Activated T-helper 1 cell treated with anti-CD3 and anti-CD28 coated beads, Interleukin-12 subunit alpha, Interleukin-12 subunit beta, Interleukin-2, Interleukin-4 antibody, amounts not matched to agents 30 ng/mL and 10 ng/mL and 1 ng/mL, durations not matched to agents 14 hours and 24 hours and 36 hours (primary cell): Measurements from ENCODE around the gene ORAI2. TPM values are rescaled to one million over a fixed set of nuclear protein-coding genes. Genes with fewer than 3 reads are reported as not detected.
"Not testable (repeated sequence)": the region's sequence is repeated elsewhere in the genome, so short reads cannot be mapped to it uniquely, and the experiment has no call there.

Experiments used
- DNase-seq: peaks from one replicate; pipeline ENCODE4 v3.0.0; 2021; ENCODE audit warnings: low spot score
- H3K27ac Mint-ChIP-seq: one replicate; pipeline ENCODE4 v1.8.0; 2021; ENCODE audit warnings: mild to moderate bottlenecking, mixed read lengths
- H3K27me3 Mint-ChIP-seq: one replicate; pipeline ENCODE4 v1.8.0; 2022; ENCODE audit warnings: mild to moderate bottlenecking, moderate library complexity, mixed read lengths; ENCODE audit not compliant: insufficient read depth
- H3K36me3 Mint-ChIP-seq: one replicate; pipeline ENCODE4 v1.8.0; 2021; ENCODE audit warnings: low read depth, mixed read lengths
- H3K4me1 Mint-ChIP-seq: one replicate; pipeline ENCODE4 v1.8.0; 2021; ENCODE audit warnings: low read depth, mixed read lengths
- H3K4me3 Mint-ChIP-seq: one replicate; pipeline ENCODE4 v1.8.0; 2021; ENCODE audit warnings: mild to moderate bottlenecking, moderate library complexity, mixed read lengths
- H3K9me3 Mint-ChIP-seq: one replicate; pipeline ENCODE4 v1.8.0; 2021; ENCODE audit warnings: mixed read lengths
- intact Hi-C: fragments of 100-400 bp; cut with micrococcal nuclease; formaldehyde crosslinking; loops from one replicate; pipeline ENCODE4 v1.15.1; 2024
- total RNA-seq: library from RNA; stranded (reverse); gene quantifications from 2 replicates; pipeline ENCODE4 v1.2.3, GENCODE V29; 2022

The ORAI2 gene
- total RNA-seq, 1 donor from 2014 or later: 55.2 TPM

DNA sequence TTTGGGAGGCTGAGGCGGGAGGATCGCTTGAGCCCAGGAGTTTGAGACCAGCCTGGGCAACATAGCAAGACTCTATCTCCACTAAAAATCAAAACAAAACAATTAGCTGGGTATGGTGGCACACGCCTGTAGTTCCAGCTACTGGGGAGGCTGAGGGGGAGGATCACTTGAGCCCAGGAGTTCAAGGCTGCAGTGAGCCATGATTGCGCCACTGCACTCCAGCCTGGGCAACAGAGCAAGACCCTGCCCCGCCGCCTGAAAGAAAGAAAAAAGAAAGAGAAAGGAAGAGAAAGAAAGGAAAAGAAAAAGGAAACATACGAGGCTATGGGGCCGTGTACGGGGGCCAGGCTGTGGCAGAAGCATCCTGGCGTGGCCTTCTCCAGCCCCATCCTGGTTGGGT, 21.6 kb downstream of the ORAI2 start:
- H3K9me3 Mint-ChIP-seq, H3K4me1 Mint-ChIP-seq, intact Hi-C loops, H3K27ac Mint-ChIP-seq, H3K36me3 Mint-ChIP-seq, DNase-seq, H3K27me3 Mint-ChIP-seq, H3K4me3 Mint-ChIP-seq: not testable (repeated sequence)

DNA sequence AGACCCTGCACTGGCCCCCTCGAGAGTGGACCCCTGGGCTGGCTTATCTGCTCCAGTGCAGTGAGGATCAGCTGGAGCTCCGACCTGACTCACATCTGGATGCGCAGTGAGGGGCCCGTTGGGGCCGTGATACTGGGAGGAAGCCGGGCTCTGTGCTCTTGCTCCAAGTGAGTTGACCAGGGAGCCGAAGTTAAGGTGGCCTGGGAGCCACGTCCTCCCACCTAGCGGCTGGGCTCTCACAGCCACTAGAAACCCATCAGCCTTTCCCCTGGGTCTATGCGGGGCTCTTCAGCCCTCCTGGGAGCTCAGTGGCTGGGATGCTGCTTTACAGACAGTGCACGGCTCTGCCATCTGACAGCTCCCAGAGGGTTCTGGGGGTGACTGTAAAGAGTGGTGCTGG, 22.2 kb downstream of the ORAI2 start:
- H3K4me1 Mint-ChIP-seq: no peaks in the 10 kb centered on the region
- H3K27ac Mint-ChIP-seq: no peak overlapping the region
- intact Hi-C loops: no loop called here
- H3K4me3 Mint-ChIP-seq: no peak overlapping the region
- H3K27me3 Mint-ChIP-seq: no peaks in the 10 kb centered on the region
- no peaks in the 10 kb centered on the region for H3K36me3 Mint-ChIP-seq
- DNase-seq: no peak
- H3K9me3 Mint-ChIP-seq: no peaks in the 10 kb centered on the region

DNA sequence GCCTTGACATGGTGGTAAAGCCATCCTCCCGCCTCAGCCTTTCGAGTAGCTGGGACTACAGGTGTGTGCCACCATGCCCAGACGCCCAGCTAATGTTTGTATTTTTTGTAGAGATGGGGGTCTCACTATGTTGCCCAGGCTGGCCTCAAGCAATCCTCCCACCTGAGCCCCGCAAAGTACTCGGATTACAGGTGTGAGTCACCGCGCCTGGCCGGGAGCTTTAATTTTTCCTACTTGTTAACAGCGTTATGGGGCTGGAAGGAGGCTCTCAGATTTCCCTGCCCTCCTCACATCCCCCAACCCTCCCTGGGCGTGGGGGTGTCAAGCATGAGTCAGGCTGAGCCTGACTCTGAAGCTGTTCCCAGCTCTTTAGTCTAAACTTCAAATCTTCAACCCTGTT, 23.0 kb downstream of the ORAI2 start:
- no peak for DNase-seq
- intact Hi-C loops: no loop called here
- no peaks in the 10 kb centered on the region for H3K36me3 Mint-ChIP-seq
- H3K27me3 Mint-ChIP-seq: no peaks in the 10 kb centered on the region
- H3K4me1 Mint-ChIP-seq: no peaks in the 10 kb centered on the region
- no peak overlapping the region for H3K27ac Mint-ChIP-seq
- no peak overlapping the region for H3K4me3 Mint-ChIP-seq
- H3K9me3 Mint-ChIP-seq: no peaks in the 10 kb centered on the region

DNA sequence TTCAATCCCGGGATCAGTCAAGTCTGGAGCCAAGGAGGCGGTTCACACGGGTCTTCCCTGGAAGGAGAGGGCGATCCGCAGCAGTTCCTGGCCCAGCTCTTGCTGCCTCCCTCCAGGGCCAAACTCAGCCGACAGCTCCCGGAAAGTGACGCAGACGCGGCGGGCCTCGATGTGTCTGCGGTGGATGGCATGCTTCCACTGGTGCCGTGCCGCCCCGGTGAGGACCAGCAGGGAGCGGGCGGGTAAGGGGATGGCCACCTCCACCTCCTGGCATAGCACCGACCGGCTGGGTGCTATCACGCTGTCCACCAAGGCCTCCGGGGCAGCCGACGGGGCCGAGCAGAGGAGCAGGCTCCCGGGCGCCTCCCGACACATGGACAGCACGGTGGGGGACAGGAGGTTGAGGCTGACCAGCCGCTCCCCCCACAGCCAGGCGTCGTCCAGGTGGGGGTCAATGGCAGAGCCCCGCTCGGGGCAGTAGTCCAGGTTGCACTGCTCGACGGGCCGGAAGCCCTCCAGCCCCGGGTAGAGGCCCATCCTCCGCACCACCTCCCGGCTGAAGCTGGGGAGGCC, 24.1 kb downstream of the ORAI2 start:
- Mint-ChIP-seq H3K9me3 (no peaks in the 10 kb centered on the region), H3K4me1 (peaks cover under 1% of the 10 kb centered on the region), H3K27me3 (no peaks in the 10 kb centered on the region), H3K4me3 (no peak overlapping the region), H3K36me3 (no peaks in the 10 kb centered on the region), H3K27ac (no peak overlapping the region)
- intact Hi-C loops: no loop called here
- DNase-seq: no peak

DNA sequence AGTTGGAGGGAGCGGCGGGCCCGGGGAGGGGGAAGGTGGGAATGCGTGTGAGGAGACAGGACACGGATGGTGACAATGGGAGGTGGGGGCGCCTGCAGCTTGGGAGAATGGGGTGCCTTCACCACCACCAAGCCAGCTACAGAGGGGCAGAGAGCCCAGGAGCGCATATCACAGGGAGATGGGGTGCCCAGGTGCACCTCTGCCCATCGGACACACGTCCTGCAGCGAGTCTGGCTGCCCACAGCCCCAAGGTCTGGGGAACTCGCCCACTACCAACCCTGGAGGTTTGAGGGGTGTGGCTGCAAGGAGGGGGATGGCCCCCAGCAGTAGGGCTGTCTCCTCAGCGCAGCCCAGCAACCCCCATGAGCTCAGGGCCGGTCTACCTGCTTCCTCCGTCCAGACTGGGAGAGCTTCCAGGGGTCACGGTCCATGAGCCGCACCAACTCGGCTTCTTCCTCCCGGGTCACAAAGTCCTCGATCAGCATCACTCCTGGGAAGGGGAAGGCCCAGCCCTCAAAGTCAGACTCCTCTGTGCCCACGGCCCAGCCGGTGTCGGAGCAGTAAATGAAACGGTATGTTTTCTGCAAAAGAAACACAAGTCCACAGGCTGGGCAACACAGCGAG, 26.0 kb downstream of the ORAI2 start:
- no peak overlapping the region for H3K27ac Mint-ChIP-seq

DNA sequence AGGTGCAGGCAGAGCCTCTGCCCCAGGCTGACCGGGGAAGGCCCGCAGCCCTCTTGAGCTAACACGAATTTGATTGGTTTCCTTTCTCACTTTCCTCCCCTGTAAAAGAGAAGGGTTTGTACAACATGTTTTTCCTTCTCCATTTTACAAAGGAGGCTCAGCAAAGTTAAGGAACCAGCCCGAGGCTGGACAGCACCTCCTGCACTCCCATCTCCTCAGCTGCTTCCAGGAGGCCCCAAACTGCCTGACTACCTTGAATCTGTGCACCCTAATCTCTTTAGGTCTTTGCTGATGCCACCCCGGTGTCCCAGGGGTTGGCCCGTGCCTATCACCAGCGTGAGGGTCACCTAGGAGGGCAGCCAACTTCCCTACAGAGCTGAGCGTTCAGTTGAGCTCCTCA, 27.1 kb downstream of the ORAI2 start:
- H3K36me3 Mint-ChIP-seq: peaks cover 1% of the 10 kb centered on the region
- H3K27ac Mint-ChIP-seq: no peak overlapping the region
- no peak overlapping the region for H3K4me3 Mint-ChIP-seq
- no peaks in the 10 kb centered on the region for H3K9me3 Mint-ChIP-seq
- peaks cover 14% of the 10 kb centered on the region for H3K4me1 Mint-ChIP-seq
- intact Hi-C loops: loop anchor here (5.0 kb wide), 1 partner anchor 173 kb away; the partner anchor contains the start of gene SH2B2
- no peaks in the 10 kb centered on the region for H3K27me3 Mint-ChIP-seq
- no peak for DNase-seq

More for the DNA sequence above, 26.0 kb downstream of the ORAI2 start:
- H3K27me3 Mint-ChIP-seq: no peaks in the 10 kb centered on the region
- peaks cover 14% of the 10 kb centered on the region for H3K4me1 Mint-ChIP-seq
- H3K36me3 Mint-ChIP-seq: peaks cover 1% of the 10 kb centered on the region
- DNase-seq: no peak
- intact Hi-C loops: no loop called here
- no peaks in the 10 kb centered on the region for H3K9me3 Mint-ChIP-seq
- no peak overlapping the region for H3K4me3 Mint-ChIP-seq

GRCh38 chr7:102463841-102464576, 30.6 kb downstream of the ORAI2 start:
- intact Hi-C loops: loop anchor here (1.0 to 5.0 kb wide), 6 partner anchors 30 to 177 kb away; partner anchors contain the start of genes PRKRIP1 and SH2B2
- H3K4me1 Mint-ChIP-seq: peaks cover 27% of the 10 kb centered on the region
- H3K27me3 Mint-ChIP-seq: no peaks in the 10 kb centered on the region
- DNase-seq: no peak
- peak overlapping the region; percentile 94 for H3K4me3 Mint-ChIP-seq
- H3K27ac Mint-ChIP-seq: peak overlapping the region; percentile 69
- peaks cover 3% of the 10 kb centered on the region for H3K36me3 Mint-ChIP-seq
- no peaks in the 10 kb centered on the region for H3K9me3 Mint-ChIP-seq

DNA sequence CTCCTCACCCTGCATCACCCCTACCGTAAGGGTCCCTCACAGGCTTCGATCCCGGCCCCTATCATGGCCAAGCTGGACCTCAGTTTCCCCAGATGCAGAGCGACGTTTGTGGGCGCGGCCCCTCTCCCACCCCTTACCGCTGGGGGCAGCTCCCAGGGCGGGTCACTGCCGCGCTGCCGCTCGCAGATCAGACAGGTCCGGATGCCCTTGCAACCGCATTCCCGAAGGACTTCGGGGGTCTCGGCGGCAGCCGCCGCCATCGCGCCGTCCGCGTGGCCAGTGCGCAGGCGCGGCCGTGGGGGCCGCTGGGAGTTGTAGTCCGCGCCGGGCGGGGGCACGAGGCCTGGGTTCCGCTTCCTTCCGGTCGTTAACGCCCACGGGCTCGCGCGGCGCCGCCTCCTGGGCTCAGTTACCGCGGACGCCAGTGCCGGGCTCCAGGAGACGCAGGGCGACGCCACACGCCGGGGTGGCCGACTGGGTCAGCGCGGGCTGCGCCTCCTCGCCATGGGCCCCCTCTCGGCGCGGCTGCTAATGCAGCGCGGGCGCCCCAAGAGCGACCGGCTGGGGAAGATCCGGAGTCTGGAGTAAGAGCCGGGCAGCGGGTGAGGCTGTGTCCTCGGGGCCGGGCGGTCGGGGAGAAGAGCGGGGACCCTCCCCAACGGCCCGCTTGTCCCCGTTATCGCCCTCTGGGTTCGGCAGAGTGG, 31.4 kb downstream of the ORAI2 start, which contains the start of the genes ALKBH4 and LRWD1:
ALKBH4 (minus strand) TSS at position 287 of the 704 bp plus-strand sequence; CDS start at position 260, 27 bp downstream.
LRWD1 (plus strand) TSS at position 408 of the 704 bp plus-strand sequence; CDS start at position 505, 97 bp downstream.
- no peaks in the 10 kb centered on the region for H3K9me3 Mint-ChIP-seq
- no peaks in the 10 kb centered on the region for H3K27me3 Mint-ChIP-seq
- peaks cover 3% of the 10 kb centered on the region for H3K36me3 Mint-ChIP-seq
- peaks cover 27% of the 10 kb centered on the region for H3K4me1 Mint-ChIP-seq
- peak; percentile 92 for DNase-seq
- peak within 1 kb of the TSS; percentile 94 for H3K4me3 Mint-ChIP-seq
- intact Hi-C loops: loop anchor here (1.0 to 5.0 kb wide), 7 partner anchors 30 to 177 kb away; partner anchors contain the start of genes PRKRIP1 and SH2B2
- peak within 1 kb of the TSS; percentile 69 for H3K27ac Mint-ChIP-seq

GRCh38 chr7:102466097-102466496, 32.7 kb downstream of the ORAI2 start:
- DNase-seq: no peak
- no peak overlapping the region for H3K27ac Mint-ChIP-seq
- intact Hi-C loops: no loop called here

DNA sequence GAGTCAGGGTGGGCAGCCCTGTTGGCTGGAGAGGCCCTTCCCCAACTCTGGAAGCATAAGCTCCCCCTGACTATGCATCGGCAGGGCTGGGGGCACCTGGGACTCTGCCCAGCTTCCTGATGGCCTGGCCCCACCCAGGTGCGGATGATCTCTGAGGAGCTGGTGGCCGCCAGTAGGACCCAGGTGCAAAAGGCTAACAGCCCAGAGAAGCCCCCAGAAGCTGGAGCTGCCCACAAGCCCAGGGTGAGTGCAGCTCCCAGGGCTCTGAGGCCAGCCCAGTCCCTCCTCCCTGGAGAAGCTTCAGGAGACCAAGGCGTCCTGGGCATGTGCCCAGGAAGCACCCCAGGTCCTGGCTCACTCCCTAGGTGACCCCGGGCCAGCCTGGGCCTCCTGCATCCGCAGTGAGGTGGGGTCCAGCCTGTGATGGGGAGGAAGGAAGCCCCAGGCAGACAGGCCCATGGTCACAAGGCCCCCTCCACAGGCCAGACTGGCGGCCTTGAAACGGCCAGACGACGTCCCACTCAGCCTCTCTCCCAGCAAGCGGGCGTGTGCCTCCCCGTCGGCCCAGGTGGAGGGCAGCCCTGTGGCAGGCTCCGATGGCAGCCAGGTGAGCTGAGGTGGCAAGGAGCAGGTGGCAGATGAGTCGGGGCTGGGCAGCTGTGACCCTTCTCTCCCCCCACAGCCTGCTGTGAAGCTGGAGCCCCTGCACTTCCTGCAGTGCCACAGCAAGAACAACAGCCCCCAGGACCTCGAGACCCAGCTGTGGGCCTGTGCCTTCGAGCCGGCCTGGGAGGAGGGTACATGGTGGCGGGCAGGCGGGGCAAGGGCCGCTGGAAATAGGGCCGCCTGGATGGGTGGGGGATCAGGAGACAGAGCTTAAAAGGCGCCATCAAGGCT, 34.5 kb downstream of the ORAI2 start:
- peaks cover 22% of the 10 kb centered on the region for H3K4me1 Mint-ChIP-seq
- intact Hi-C loops: no loop called here
- H3K27me3 Mint-ChIP-seq: no peaks in the 10 kb centered on the region
- no peak overlapping the region for H3K27ac Mint-ChIP-seq
- peaks cover 8% of the 10 kb centered on the region for H3K36me3 Mint-ChIP-seq
- no peak overlapping the region for H3K4me3 Mint-ChIP-seq
- no peaks in the 10 kb centered on the region for H3K9me3 Mint-ChIP-seq
- DNase-seq: no peak

More at GRCh38 chr7:102466097-102466496, 32.7 kb downstream of the ORAI2 start:
- Mint-ChIP-seq H3K4me1 (peaks cover 27% of the 10 kb centered on the region), H3K36me3 (peaks cover 7% of the 10 kb centered on the region), H3K9me3 (no peaks in the 10 kb centered on the region), H3K27me3 (no peaks in the 10 kb centered on the region), H3K4me3 (peak overlapping the region; percentile 94)

- no peaks in the 10 kb centered on the region for H3K9me3 Mint-ChIP-seq
- intact Hi-C loops: no loop called here
- DNase-seq: no peak
- peaks cover 8% of the 10 kb centered on the region for H3K36me3 Mint-ChIP-seq
- H3K27me3 Mint-ChIP-seq: no peaks in the 10 kb centered on the region
- H3K4me1 Mint-ChIP-seq: peaks cover 18% of the 10 kb centered on the region
- H3K27ac Mint-ChIP-seq: no peak overlapping the region
- H3K4me3 Mint-ChIP-seq: no peak overlapping the region
These were observed 35.3 kb downstream of the ORAI2 start for GRCh38 chr7:102468478-102469350.
